DMS 273 (cell line): ENCODE results near the gene BCO1.

Experiments used
- DNase-seq: peaks from one replicate; lab custom pipeline; 2025; ENCODE audit not compliant: unreplicated experiment; lab: John Stamatoyannopoulos, UW

BCO1 gene

GRCh38 chr16:81231014-81231413 lies 7.5 kb upstream of the BCO1 start:
- no peak for DNase-seq

- no peak for DNase-seq
These were observed 5.6 kb upstream of the BCO1 start for GRCh38 chr16:81232740-81233367.

GRCh38 chr16:81237282-81237681 lies 1.2 kb upstream of the BCO1 start:
- peak; percentile 48 for DNase-seq

DNA sequence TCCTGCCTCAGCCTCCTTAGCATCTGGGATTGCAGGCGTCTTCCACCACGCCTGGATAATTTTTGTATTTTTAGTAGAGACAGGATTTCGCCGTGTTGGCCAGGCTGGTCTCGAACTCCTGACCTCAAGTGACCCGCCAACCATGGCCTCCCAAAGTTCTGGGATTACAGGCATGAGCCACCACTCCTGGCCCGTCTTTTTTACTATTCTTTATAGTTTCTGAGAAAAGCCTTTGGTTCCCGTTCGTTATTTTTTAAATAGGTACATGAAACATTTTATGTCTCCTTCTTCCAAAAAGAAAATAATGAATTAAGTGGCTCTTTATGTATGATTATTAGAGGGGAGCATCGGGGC lies 570 bp upstream of the BCO1 start:
- no peak for DNase-seq

DNA sequence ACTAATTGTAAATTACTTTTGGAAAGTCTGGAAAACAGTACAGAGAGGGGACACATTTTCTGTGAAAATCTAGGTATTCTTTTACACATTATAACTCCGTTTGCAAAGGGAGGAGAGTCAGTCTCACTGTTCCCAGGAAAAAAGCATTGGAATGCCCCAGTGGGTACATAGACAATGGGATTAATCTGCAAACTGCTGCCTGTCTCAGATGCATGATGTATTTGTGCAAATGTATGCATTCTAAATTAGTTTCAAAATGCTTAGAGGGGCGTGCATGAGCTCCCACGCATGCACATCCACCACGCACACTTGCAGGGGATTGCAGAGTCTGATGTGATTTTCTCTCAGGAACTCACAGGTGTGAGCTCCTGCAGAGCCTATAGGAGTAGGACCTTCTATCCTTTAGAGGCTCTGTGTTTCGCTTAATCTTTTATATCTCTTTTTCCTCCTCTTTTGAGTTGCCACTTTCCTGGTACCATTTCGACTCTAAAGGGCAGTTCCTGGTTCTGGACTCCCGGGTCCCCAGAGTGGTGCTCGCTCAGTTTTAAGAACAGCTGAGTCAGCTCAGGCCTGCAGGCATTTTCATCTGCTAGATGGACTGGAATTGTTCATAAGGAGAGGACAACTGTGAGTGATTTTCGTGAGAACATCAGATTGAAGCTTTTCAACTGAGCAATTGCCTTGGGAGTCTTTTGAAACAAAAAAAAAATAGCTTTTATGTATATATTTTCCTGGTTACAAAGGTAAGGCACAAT lies 1.1 kb downstream of the BCO1 start:
- DNase-seq = no peak

DNA sequence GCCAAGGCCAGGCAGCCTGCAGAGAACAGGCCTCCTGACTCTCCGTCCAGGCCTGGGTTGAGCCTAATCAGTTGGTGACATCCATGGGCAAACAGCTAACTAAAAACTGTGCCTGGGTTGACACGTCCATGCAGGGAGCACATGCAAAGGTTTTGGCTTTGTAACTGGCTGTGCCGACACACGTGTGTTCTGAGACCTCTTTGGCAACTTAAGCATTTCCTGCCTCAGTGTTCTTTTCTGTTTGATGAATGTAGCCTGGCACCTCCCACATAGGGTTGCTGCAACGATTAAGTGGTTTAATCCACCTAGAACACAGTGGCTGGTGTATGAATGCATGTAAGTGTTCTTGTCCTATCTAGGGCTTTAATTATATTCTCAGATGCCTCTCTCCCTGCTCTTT lies 3.2 kb downstream of the BCO1 start:
- DNase-seq = no peak

GRCh38 chr16:81242977-81243618 lies 4.6 kb downstream of the BCO1 start:
- no peak for DNase-seq

- DNase-seq = no peak
These were observed 5.5 kb downstream of the BCO1 start for GRCh38 chr16:81243942-81244341.

- no peak for DNase-seq
These were observed 13.4 kb downstream of the BCO1 start for GRCh38 chr16:81251871-81252270.

GRCh38 chr16:81253141-81253540 lies 14.7 kb downstream of the BCO1 start:
- DNase-seq = no peak

- no peak for DNase-seq
These were observed 16.5 kb downstream of the BCO1 start for GRCh38 chr16:81254922-81255526.

DNA sequence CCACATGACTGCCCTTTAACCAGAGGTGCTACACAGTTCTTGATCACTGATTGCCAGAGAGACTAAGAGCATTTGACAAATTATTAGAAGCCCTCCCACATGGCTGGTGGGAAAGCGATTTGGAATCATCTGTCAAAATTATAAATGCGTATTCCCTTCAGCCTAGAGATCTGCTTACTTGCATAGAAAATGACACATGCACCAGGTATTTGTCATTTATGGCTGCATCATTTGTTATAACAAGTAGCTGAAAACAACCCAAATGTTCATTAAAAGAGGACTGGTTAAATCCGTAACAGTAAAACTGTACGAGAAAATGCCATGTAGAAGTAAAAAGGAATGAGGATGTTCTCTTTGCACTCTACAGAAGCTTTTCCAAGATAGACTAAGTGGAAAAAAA lies 21.4 kb downstream of the BCO1 start:
- no peak for DNase-seq

- DNase-seq = peak; percentile 31
These were observed 22.7 kb downstream of the BCO1 start for GRCh38 chr16:81261049-81261648.

- no peak for DNase-seq
These were observed 25.2 kb downstream of the BCO1 start for GRCh38 chr16:81263470-81264220.

DNA sequence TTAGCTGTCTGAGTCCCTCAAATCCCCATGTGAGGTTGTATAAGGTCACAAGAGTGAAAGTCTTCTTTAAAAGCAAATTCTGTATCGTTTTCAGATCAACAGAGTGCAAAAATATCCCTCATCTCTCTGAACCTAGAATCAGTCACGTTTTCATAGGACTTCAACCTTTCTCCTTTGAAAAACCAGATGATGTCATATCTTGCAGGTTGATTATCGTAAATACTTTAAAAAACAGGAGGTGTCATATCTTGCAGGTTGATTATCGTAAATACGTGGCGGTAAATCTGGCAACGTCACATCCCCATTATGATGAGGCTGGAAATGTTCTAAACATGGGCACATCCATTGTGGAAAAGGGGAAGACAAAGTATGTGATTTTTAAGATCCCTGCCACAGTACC lies 25.9 kb downstream of the BCO1 start:
- DNase-seq = no peak

- DNase-seq = no peak
These were observed 26.6 kb downstream of the BCO1 start for GRCh38 chr16:81265052-81265451.

GRCh38 chr16:81265658-81266451 lies 27.4 kb downstream of the BCO1 start:
- peak; percentile 31 for DNase-seq

DNA sequence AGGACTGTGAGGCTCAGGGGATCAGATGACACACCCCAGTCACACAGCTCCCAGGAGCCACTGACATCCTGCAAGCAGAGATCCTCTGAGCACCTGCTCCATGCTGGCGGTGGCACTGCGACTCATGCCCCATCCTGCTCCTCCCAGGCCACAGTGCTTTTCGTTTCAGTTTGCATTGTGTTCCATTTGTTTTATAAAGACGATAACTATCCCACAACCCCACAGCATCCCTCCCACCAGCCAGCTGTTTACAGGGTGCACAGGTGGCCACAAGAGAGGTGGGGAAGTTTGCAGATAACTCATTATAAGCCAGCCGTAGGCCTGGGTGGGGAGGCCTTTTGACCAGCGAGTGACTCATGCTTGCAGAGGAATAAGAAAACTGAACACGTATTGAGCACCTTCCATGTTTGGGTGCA lies 28.2 kb downstream of the BCO1 start:
- DNase-seq = no peak

- DNase-seq = no peak
These were observed 30.0 kb downstream of the BCO1 start for GRCh38 chr16:81268509-81268908.
